ENCODE measurements around the gene OR8G5. TPM values are rescaled to one million over a fixed set of nuclear protein-coding genes. Genes with fewer than 3 reads are reported as not detected.
"Not testable (repeated sequence)": the region's sequence is repeated elsewhere in the genome, so short reads cannot be mapped to it uniquely, and the experiment has no call there.

The OR8G5 gene
- total RNA-seq, 1 donor from 2014 or later = not detected

DNA sequence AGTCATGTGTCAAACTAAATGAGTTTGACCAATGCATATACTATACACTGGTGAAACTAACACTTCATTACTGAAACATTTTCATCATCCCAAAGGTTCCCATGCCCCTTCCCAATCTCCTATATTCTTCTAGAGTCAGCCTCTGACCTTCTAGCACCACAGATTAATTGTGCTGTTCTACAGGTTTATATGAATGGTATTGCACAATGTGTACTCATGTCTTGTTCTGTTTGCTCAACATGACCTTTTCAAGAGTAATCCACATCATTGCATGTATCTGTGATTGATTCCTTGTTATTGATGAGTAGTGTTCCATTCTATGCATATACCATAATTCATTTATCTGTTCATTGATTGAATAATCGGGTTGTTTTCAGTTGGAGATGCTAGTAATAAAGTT lies 22.8 kb upstream of the OR8G5 start:
- no peaks in the 10 kb centered on the region for H3K9me3 ChIP-seq
- no peaks in the 10 kb centered on the region for H3K36me3 ChIP-seq
- H3K4me1 ChIP-seq = no peaks in the 10 kb centered on the region
- TF ChIP-seq, protein P1, sequence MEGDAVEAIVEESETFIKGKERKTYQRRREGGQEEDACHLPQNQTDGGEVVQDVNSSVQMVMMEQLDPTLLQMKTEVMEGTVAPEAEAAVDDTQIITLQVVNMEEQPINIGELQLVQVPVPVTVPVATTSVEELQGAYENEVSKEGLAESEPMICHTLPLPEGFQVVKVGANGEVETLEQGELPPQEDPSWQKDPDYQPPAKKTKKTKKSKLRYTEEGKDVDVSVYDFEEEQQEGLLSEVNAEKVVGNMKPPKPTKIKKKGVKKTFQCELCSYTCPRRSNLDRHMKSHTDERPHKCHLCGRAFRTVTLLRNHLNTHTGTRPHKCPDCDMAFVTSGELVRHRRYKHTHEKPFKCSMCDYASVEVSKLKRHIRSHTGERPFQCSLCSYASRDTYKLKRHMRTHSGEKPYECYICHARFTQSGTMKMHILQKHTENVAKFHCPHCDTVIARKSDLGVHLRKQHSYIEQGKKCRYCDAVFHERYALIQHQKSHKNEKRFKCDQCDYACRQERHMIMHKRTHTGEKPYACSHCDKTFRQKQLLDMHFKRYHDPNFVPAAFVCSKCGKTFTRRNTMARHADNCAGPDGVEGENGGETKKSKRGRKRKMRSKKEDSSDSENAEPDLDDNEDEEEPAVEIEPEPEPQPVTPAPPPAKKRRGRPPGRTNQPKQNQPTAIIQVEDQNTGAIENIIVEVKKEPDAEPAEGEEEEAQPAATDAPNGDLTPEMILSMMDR (IDR thresholded peaks at IDR 0.05) = no peak
- no peak for TF ChIP-seq POLR2AphosphoS5 (IDR thresholded peaks at IDR 0.05; ENCODE audit: insufficient read depth in 1 of 2, low read depth in 1 of 2)
- TF ChIP-seq POLR2A (IDR thresholded peaks at IDR 0.05) = no peak
- intact Hi-C loops (cut with DNase I) = no loop called here
- no peak overlapping the region for H3K4me3 ChIP-seq
- no peak for DNase-seq (ENCODE audit: extremely low spot score in 2 of 2)
- no peaks in the 10 kb centered on the region for H3K27me3 ChIP-seq
- no peak overlapping the region for H3K27ac ChIP-seq

DNA sequence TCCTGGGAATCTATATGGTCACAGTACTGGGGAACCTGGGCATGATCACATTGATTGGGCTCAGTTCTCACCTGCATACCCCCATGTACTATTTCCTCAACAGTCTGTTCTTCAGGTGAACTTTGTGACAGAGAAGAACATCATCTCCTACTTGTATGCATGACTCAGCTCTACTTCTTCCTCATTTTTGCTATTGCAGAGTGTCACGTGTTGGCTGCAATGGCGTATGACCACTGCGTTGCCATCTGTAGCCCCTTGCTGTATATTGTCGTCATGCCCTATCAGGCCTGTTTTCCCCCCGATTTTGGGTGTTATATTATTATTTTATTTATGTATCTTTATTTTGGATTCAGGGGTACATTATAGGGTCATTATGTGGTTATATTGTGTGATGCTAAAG lies 17.7 kb upstream of the OR8G5 start:
- intact Hi-C loops (cut with DNase I) = no loop called here
- no peaks in the 10 kb centered on the region for H3K27me3 ChIP-seq
- H3K4me3 ChIP-seq = no peak overlapping the region
- H3K36me3 ChIP-seq = no peaks in the 10 kb centered on the region
- DNase-seq (ENCODE audit: extremely low spot score in 2 of 2) = no peak
- H3K4me1 ChIP-seq = no peaks in the 10 kb centered on the region
- H3K27ac ChIP-seq = no peak overlapping the region
- TF ChIP-seq, protein P1 (IDR thresholded peaks at IDR 0.05) = no peak
- no peaks in the 10 kb centered on the region for H3K9me3 ChIP-seq

- intact Hi-C loops (cut with DNase I) = no loop called here
- no peak for DNase-seq (ENCODE audit: extremely low spot score in 2 of 2)
- Histone ChIP-seq H3K27ac (no peak within 1 kb of the TSS), H3K4me3 (no peak within 1 kb of the TSS), H3K4me1 (no peaks in the 10 kb centered on the region), H3K9me3 (no peaks in the 10 kb centered on the region), H3K27me3 (no peaks in the 10 kb centered on the region), H3K36me3 (no peaks in the 10 kb centered on the region)
- TF ChIP-seq POLR2A (IDR thresholded peaks at IDR 0.05) = no peak
- TF ChIP-seq POLR2AphosphoS5 (IDR thresholded peaks at IDR 0.05; ENCODE audit: insufficient read depth in 1 of 2, low read depth in 1 of 2) = no peak
- TF ChIP-seq, protein P1 (IDR thresholded peaks at IDR 0.05) = no peak
Measured at GRCh38 chr11:124240621-124241397, 15.4 kb upstream of the OR8G5 start, which contains the start of gene OR8G1. OR8G1 (plus strand) TSS chr11:124241095; CDS start chr11:124249676, 8,581 bp downstream.

DNA sequence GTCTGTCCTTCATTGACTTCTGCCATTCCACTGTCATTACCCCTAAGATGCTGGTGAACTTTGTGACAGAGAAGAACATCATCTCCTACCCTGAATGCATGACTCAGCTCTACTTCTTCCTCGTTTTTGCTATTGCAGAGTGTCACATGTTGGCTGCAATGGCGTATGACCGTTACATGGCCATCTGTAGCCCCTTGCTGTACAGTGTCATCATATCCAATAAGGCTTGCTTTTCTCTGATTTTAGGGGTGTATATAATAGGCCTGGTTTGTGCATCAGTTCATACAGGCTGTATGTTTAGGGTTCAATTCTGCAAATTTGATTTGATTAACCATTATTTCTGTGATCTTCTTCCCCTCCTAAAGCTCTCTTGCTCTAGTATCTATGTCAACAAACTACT lies 6.3 kb upstream of the OR8G5 start:
- H3K4me1 ChIP-seq; H3K9me3 ChIP-seq; H3K27me3 ChIP-seq; intact Hi-C loops (cut with DNase I); DNase-seq (ENCODE audit: extremely low spot score in 2 of 2); H3K4me3 ChIP-seq; H3K36me3 ChIP-seq; H3K27ac ChIP-seq: not testable (repeated sequence)

- H3K4me1 ChIP-seq; DNase-seq (ENCODE audit: extremely low spot score in 2 of 2); intact Hi-C loops (cut with DNase I); H3K36me3 ChIP-seq; H3K27me3 ChIP-seq; H3K27ac ChIP-seq; H3K9me3 ChIP-seq; H3K4me3 ChIP-seq: not testable (repeated sequence)
Measured at GRCh38 chr11:124265041-124265440, 8.9 kb downstream of the OR8G5 start.

GRCh38 chr11:124270886-124271285 lies 14.7 kb downstream of the OR8G5 start:
- H3K9me3 ChIP-seq; intact Hi-C loops (cut with DNase I): not testable (repeated sequence)

More at GRCh38 chr11:124270886-124271285, 14.7 kb downstream of the OR8G5 start:
- H3K36me3 ChIP-seq; DNase-seq (ENCODE audit: extremely low spot score in 2 of 2); H3K27me3 ChIP-seq; H3K27ac ChIP-seq; H3K4me1 ChIP-seq; H3K4me3 ChIP-seq: not testable (repeated sequence)
